Left ventricle myocardium inferior (tissue), 1 donor: Measurements from ENCODE around the gene CCDC191. TPM values are rescaled to one million over a fixed set of nuclear protein-coding genes. Genes with fewer than 3 reads are reported as not detected.

ENCODE experiments used
- DNase-seq: peaks from one replicate; pipeline ENCODE4 v3.0.0-alpha.2; 2020
- H3K27ac ChIP-seq: fragments of 200-600 bp; replicated peaks from 2 replicates; pipeline ENCODE4 v1.8.0; 2021
- H3K27me3 ChIP-seq: fragments of 200-600 bp; 2 replicates; pipeline ENCODE4 v1.8.0; 2021; ENCODE audit warnings: low read depth
- H3K36me3 ChIP-seq: fragments of 200-600 bp; 2 replicates; pipeline ENCODE4 v1.8.0; 2021
- H3K4me1 ChIP-seq: fragments of 200-600 bp; 2 replicates; pipeline ENCODE4 v1.8.0; 2021
- H3K4me3 ChIP-seq: fragments of 200-600 bp; 2 replicates; pipeline ENCODE4 v1.8.0; 2021; ENCODE audit warnings: mild to moderate bottlenecking, moderate library complexity
- H3K9me3 ChIP-seq: fragments of 200-600 bp; replicated peaks from 2 replicates; pipeline ENCODE4 v1.8.0; 2021
- CTCF ChIP-seq: fragments of 200-600 bp; IDR thresholded peaks from 2 replicates; pipeline ENCODE4 v1.8.0; 2021; ENCODE audit warnings: antibody characterized with exemption, mild to moderate bottlenecking, borderline replicate concordance
- intact Hi-C: fragments of 100-400 bp; cut with micrococcal nuclease; formaldehyde crosslinking; loops from one replicate; pipeline ENCODE4 v1.11.0; 2022
- total RNA-seq: library from RNA; stranded (reverse); fragmentation: NEBNext Ultra II Directional; extraction: Animal tissue kit (Norgen Biotek cat#: 25700); gene quantifications from one replicate; pipeline ENCODE4 v1.2.1, GENCODE V29; 2021
- donor health status: DM: no; HTN: yes; CAD: no; lungs with severe emphysema.

The CCDC191 gene
- total RNA-seq, 1 donor from 2014 or later, result 0.77 TPM

GRCh38 chr3:113948015-113948917 lies 108.1 kb downstream of the CCDC191 start:
- no peaks in the 10 kb centered on the region for H3K9me3 ChIP-seq
- no peaks in the 10 kb centered on the region for H3K36me3 ChIP-seq
- H3K4me1 ChIP-seq, result peaks cover 17% of the 10 kb centered on the region
- H3K27ac ChIP-seq, result peak overlapping the region; percentile 5
- intact Hi-C loops, result no loop called here
- no peaks in the 10 kb centered on the region for H3K27me3 ChIP-seq
- H3K4me3 ChIP-seq, result peak overlapping the region; percentile 89
- no peak for DNase-seq
- TF ChIP-seq CTCF, result no peak

GRCh38 chr3:113947372-113948014 lies 108.8 kb downstream of the CCDC191 start, which contains the start of gene ZDHHC23:
ZDHHC23 (plus strand) TSS chr3:113948013; CDS start chr3:113948803, 790 bp downstream.
- Histone ChIP-seq H3K27ac (peak within 1 kb of the TSS; percentile 50), H3K36me3 (no peaks in the 10 kb centered on the region), H3K4me3 (peak within 1 kb of the TSS; percentile 89), H3K4me1 (peaks cover 17% of the 10 kb centered on the region), H3K9me3 (no peaks in the 10 kb centered on the region), H3K27me3 (no peaks in the 10 kb centered on the region)
- intact Hi-C loops, result no loop called here
- DNase-seq, result peak; percentile 66
- peak; percentile 9 for TF ChIP-seq CTCF

- peaks cover 17% of the 10 kb centered on the region for H3K4me1 ChIP-seq
- no peaks in the 10 kb centered on the region for H3K9me3 ChIP-seq
- no peaks in the 10 kb centered on the region for H3K36me3 ChIP-seq
- H3K4me3 ChIP-seq, result peak overlapping the region; percentile 89
- no peak for DNase-seq
- H3K27ac ChIP-seq, result no peak overlapping the region
- intact Hi-C loops, result no loop called here
- no peak for TF ChIP-seq CTCF
- no peaks in the 10 kb centered on the region for H3K27me3 ChIP-seq
Observed at GRCh38 chr3:113946831-113947230, 109.5 kb downstream of the CCDC191 start.

- H3K4me3 ChIP-seq, result no peak overlapping the region
- H3K4me1 ChIP-seq, result no peaks in the 10 kb centered on the region
- H3K36me3 ChIP-seq, result no peaks in the 10 kb centered on the region
- no peak for TF ChIP-seq CTCF
- DNase-seq, result no peak
- peaks cover 4% of the 10 kb centered on the region for H3K27me3 ChIP-seq
- intact Hi-C loops, result no loop called here
- peaks cover 25% of the 10 kb centered on the region for H3K9me3 ChIP-seq
- no peak overlapping the region for H3K27ac ChIP-seq
Observed at GRCh38 chr3:113927556-113927955, 128.8 kb downstream of the CCDC191 start.

- H3K9me3 ChIP-seq, result no peaks in the 10 kb centered on the region
- no peaks in the 10 kb centered on the region for H3K36me3 ChIP-seq
- TF ChIP-seq CTCF, result no peak
- H3K4me3 ChIP-seq, result no peak overlapping the region
- H3K27me3 ChIP-seq, result no peaks in the 10 kb centered on the region
- intact Hi-C loops, result no loop called here
- H3K4me1 ChIP-seq, result no peaks in the 10 kb centered on the region
- DNase-seq, result no peak
- no peak overlapping the region for H3K27ac ChIP-seq
Observed at GRCh38 chr3:113914646-113915045, 141.7 kb downstream of the CCDC191 start.

Other genes with a start within 250 kb of the CCDC191 start
- gene GRAMD1C, start 217.7 kb downstream of the CCDC191 start, total RNA-seq, result 2.0 TPM
- 2.7 TPM for gene ZDHHC23, start 108.5 kb downstream of the CCDC191 start, total RNA-seq
- gene QTRT2, start 211 bp upstream of the CCDC191 start, total RNA-seq, result 4.1 TPM
- not detected for gene DRD3, start 122.5 kb upstream of the CCDC191 start, total RNA-seq
- not detected for gene ZNF80, start 181.1 kb upstream of the CCDC191 start, total RNA-seq
- not detected for gene TIGIT, start 237.5 kb upstream of the CCDC191 start, total RNA-seq